H1 (cell line): Measurements from ENCODE around the gene IQCK.

Source experiments
- CTCF ChIP-seq, 3 experiments: IDR thresholded peaks; 1 replicate in 2 of 3; 2 replicates in 1 of 3; pipeline versions ENCODE4 v1.5.1 to v1.6.1; 2011; ENCODE audit warnings: low read length in 3 of 3, mild to moderate bottlenecking in 3 of 3, inconsistent platforms in 2 of 3, low read depth in 1 of 3, moderate library complexity in 1 of 3; ENCODE audit not compliant: insufficient read depth in 1 of 3; ENCODE audit errors: control extremely low read depth in 1 of 3
- EZH2 ChIP-seq: fragments of 200-600 bp; sonication (generic); IDR thresholded peaks from 2 replicates; pipeline ENCODE4 v1.7.1; 2012; ENCODE audit warnings: low read depth, mild to moderate bottlenecking, moderate library complexity, low read length, inconsistent platforms; ENCODE audit not compliant: severe bottlenecking
- POLR2A ChIP-seq, 2 experiments: IDR thresholded peaks; 1 replicate in 1 of 2; 2 replicates in 1 of 2; pipeline ENCODE4 v1.6.1; 2011; ENCODE audit warnings: low read depth in 2 of 2, low read length in 2 of 2, mild to moderate bottlenecking in 2 of 2; ENCODE audit errors: control extremely low read depth in 1 of 2
- SUZ12 ChIP-seq: fragments of 200-600 bp; sonication (generic); IDR thresholded peaks from 2 replicates; pipeline ENCODE4 v1.6.1; 2012; ENCODE audit warnings: mild to moderate bottlenecking, inconsistent platforms, low read length, moderate library complexity, mixed read lengths
- TAF7 ChIP-seq: optimal IDR thresholded peaks from 2 replicates; pipeline ENCODE3; 2011; ENCODE audit warnings: low read depth, mild to moderate bottlenecking, inconsistent platforms, low read length, moderate library complexity, borderline replicate concordance

GRCh38 chr16:19835196-19835595, 117.1 kb downstream of the IQCK start:
- no peak for TF ChIP-seq EZH2
- TF ChIP-seq POLR2A (IDR thresholded peaks at IDR 0.05; ENCODE audit: control extremely low read depth in 1 of 2, low read depth in 2 of 2, low read length in 2 of 2): no peak
- TF ChIP-seq SUZ12: no peak
- TF ChIP-seq CTCF (IDR thresholded peaks at IDR 0.05; ENCODE audit: control extremely low read depth in 1 of 3, insufficient read depth in 1 of 3, low read depth in 1 of 3, low read length in 3 of 3): no peak
- TF ChIP-seq TAF7: no peak
